GM21367 (cell line): ENCODE results near the gene DIS3L2.
"Not testable (repeated sequence)": the region's sequence is repeated elsewhere in the genome, so short reads cannot be mapped to it uniquely, and the experiment has no call there.

Experiments used
- ATAC-seq: cut with Tn5 transposase; IDR thresholded peaks from one replicate; pipeline ENCODE4 v1.9.1; 2021; ENCODE audit not compliant: unreplicated experiment

DIS3L2 gene

DNA sequence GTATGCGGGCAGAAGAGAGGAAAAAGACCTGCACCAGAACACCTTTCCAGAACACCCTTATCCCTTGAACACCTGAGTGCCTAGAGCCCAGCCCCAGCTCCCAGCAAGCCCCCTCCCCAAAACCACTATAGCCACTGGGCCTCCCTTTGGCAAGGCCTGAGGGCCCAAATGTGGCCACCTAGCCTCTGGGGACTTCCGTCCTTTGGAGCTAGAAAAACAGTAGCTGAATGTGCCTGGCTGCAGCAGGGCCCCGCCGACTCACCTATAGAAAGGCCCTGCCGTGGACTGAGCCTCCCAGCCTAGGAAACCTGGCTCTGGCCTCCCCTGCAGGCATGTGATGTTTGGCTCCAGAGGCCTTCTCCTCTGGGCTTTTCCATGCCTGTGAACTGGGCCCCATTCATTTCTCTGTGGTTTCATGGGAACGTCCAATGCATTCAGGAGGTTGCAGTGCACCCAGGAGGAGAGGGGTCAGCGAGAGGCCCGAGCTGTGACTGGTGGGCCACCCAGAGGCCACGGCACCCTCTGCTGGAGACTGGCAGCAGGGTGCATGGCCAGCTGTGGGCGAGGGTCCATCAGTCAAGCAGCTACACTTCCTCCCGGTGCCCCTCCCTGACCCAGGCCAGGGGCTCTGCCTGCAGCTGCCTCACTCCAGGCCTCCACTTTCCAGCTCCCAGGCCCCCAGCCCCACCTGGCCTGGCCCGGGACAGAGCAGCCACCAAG, 401.7 kb downstream of the DIS3L2 start:
- ATAC-seq, result not testable (repeated sequence)

DNA sequence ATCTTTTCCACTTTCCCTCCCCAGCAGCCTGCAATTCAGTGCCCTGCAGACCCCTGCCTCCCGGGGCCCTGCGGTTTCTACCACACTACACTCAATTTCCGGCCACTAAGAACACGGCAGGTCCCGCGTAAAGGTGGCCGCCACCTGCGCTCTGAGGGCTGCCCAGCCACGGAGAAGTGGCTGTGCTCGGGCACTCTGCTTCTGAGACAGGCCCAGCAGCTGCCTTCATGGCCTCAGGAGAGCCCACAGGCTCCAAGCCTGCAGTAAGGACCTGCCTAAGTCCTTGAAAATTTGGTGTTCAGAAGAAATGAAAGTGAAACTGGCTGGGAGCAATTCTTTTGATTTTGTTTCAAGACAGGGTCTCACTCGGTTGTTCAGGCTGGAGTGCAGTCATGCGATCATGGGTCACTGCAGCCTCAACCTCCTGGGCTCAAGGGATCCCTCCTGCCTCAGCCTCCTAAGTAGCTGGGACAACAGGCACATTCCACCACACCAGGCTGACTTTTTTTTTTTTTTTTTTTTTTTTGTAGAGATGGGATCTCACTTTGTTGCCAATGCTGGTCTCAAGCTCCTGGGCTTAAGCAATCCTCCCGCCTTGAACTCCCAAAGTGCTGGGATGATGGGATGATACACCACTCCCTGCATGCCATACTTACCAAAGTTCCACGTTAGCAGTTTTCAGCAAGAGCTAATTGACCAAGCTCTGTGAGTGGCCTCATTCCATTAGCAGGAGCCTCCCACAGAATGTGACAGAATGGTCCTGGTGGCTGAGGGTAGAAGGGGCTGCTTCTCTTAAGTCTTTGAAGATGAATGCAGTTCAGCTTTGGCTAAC, 402.5 kb downstream of the DIS3L2 start:
- no peak for ATAC-seq

DNA sequence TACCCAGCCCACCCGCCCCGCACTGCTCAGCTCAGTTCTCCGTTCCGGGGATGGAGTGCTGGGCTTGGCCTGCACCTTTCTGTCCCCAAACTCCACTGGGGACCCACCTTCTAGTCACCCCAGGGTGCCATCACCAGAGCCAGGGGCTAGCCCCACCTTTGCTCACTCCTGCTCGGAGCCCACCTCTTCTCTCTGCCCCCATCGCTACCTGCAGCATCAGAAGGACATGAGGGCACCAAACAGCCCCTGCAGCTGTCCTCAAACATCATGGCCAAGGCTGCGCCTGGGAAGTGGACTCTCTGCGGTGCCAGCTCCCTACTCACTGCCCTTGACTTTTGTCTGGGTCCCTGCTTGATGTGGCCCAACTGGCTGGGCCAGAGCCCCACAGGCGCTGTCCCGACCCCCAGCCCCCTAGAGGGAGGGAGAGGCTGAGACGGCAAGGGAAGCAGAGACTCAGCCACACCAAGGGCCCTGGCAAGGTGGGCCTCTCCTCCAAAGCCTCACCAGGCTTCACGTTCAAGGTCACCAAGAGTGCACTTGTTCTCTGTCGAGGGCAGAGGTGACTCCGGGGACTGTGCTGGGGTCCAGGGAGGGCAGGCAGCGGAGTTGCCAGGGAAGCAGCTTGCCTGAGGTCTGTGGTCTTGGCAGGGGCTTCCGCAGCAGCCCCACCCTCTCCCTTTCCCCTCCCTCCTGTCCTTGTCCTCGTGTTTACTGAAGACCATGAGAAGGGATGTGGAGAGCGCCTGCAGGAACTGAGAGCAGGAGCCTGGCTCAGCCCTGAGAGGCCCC, 403.5 kb downstream of the DIS3L2 start:
- not testable (repeated sequence) for ATAC-seq

DNA sequence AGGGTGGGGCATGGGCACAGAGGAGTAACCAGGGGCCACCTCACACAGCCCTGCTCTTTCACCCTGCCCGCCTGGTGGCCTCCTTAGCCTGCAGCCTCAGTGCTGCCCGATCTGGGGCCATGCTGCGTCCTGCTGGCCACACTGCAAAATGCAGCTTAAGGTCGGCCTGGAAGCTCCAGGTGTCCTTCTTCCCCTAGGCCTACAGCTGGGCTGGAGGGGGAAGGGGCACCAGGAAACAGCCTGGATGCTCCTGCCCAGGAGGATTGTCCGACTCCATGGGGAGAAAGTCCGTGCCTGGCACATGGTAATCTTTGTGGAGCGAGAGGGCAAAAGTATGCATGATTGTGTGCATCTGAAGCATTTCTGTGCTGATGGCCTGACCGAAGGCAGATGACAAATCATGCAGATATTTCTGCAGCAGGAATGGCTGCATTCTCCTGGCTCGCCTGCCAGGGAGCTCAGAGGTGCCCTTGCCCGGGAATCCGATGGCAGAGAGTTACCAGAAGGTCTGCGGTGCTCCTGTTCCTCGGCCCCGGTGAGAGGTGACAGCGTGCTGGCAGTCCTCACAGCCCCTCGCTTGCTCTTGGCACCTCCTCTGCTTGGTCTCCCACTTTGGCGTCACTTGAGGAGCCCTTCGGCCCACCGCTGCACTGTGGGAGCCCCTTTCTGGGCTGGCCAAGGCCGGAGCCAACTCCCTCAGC, 404.3 kb downstream of the DIS3L2 start:
- no peak for ATAC-seq

DNA sequence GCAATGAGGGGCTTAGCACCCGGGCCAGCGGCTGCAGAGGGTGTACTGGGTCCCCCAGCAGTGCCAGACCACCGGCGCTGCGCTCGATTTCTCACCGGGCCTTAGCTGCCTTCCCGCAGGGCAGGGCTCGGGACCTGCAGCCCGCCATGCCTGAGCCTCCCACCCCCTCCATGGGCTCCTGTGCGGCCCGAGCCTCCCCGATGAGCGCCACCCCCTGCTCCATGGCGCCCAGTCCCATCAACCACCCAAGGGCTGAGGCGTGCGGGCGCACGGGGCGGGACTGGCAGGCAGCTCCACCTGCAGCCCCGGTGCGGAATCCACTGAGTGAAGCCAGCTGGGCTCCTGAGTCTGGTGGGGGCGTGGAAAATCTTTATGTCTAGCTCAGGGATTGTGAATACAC, 404.9 kb downstream of the DIS3L2 start:
- ATAC-seq, result not testable (repeated sequence)

DNA sequence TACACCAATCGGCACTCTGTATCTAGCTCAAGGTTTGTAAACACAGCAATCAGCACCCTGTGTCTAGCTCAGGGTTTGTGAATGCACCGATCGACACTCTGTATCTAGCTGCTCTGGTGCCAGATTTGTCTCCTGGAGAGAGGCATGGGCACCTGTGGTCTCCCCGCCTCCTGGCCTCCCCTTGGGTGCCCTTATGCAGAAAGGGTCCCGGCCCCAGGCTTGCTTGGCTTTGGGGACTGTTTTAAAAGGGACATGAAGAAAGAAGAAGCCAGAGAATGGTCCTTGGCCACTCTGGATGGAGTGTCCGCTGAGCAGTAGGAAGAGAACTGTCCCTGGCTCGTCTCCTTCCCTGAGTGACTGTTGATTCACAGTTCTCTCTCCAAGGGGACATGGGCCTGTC, 405.5 kb downstream of the DIS3L2 start:
- no peak for ATAC-seq

DNA sequence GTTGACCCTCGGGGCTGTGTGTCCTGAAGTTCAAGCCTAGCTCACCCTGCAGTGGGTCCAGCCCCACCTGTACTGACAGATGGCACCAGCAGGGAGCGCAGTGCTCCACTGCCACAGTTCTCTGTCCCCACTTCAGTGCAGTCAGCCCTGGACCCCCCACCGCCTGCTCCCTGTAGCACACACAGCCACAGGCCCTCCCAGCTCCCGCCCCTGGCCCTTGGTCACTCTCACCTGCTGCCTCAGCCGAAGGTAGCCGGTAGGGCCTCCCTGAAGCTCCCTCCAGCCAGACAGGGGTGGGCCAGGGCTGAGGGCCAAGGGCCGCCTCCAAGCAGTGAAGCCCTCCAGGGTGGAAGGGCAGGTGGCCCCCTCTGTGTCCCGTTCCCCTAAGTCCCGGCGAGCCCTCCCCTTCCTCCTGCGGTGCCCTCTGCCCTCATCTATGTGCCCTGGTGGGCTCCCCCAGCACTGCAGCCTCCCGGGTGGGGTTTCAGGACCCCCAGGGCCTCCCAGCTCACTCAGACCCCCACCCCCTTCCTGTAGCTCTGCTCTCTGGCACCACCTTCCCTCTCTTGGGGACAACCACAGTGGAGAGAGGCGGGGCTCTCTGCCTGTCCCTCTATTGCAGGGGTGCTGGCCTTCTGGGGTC, 406.2 kb downstream of the DIS3L2 start:
- no peak for ATAC-seq

DNA sequence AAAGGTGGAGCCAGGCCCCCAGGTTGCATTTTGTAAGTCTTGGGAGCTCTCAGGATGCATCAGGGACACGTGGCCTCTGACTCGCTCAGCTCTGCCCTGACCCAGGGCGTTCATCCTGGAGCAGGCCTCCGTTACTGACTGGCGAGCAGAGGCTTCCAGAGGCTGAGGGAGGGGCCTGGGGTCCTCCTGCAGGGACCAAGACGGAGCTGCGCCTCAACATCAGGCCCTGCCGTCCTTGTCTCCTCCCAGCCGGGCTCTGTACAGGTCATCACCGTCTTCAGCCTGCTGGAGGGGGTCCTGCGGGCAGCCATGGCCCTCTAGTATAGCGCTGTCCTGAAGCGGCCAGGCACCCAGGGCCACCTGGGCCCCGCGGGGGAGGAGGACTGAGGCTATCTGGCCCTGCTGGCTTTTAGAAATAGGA, 406.8 kb downstream of the DIS3L2 start:
- no peak for ATAC-seq

DNA sequence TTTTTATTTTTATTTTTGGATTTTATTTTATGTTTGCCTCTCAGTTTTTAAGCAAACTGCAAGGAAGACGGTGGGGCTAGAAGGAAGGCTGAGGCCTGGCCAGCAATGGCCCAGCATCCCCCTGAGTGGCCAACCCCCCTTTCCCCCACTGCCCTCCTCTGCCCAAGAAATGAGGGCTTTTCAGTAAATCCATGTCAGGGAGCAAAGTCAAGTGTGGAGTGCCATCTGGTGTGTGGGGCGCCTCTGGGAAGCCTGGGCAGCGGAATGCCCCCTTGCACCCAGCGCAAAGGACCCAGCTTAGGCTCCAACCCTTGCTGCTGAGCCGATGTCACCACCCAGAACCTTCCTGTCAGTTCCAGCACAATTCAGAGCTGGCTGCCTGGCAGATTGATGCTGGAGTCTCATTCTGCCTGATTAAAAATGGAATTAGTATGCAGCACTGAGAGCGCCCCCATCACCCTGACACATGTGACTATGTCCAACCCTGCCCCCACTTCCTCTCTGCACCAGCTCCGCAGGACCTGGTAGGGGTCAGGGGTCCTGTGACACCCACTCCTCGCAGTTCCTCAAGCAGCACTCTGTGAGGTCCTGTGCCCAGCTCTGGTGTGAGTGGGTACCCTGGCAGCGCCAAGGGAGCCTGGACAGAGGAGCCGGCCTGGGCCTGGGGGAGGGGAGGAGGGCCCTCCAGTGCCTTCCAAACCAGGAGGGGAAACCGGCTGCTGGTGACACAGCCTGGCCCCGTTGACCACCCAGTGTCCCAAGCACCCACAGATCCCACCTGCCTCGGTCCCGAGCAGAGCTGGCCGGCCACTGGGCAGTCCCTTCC, 407.8 kb downstream of the DIS3L2 start:
- no peak for ATAC-seq

DNA sequence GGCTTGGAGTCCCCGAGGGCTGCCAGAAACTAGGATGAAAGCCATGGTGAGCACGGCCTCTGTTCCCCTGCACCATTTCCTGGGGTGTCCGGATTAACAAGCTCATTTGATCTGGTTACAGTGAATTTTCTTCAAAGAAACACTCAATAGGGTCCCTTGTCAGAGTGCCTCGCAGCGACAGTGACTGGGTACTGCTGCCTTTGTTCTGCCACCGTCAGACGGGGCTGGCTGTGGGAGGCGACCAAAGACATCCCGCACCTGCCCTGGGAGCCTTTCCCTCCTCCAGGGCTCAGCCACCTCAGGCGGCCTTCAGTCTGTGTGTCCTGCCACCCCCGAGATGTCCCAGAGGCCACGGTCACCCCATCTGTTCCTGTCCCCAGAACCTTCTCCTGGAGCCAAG, 408.5 kb downstream of the DIS3L2 start:
- not testable (repeated sequence) for ATAC-seq

DNA sequence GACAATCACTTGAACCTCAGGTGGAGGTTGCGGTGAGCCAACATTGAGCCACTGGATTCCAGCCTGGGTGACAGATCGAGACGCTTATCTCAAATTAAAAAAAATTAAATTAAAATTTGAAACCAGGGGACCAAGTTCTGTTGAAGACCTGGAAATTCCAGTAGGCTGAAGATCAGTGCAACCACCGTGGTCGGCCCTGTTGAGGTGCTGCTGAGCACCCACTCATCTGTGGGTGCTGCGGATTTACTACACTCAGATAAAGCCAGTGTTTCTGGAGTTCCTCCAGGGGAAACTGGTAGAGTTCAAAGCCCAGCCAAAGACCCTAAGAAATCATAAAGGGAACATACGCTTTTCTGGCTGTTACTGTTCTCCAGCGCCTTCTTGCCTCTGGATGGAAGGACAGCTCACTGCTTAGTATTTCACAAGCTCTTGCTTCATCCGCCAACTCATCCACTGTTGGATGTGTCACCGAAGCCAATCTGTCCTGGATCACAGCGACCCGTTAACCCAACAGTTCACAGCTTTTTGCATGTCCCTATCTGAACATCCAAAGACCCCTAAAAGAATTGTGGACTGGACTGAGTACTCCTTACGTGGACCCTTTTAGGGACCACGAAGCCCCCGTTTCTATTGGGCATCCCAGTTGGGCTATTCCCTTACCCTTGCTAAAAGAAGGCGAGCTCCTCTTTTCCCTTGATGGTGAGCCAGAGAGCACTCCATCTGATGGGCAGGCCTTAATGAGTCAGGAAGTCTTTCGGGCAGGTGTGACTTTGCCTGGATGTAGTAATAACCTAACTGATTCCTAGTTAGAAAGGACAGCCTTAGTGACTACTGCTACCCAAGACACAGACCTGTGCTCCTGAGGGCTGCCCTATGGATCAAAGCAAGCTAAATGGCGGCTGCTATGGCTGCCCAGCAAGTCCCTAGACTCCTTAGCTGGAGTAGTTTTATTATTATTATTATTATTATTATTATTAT, 411.0 kb downstream of the DIS3L2 start:
- ATAC-seq, result no peak

DNA sequence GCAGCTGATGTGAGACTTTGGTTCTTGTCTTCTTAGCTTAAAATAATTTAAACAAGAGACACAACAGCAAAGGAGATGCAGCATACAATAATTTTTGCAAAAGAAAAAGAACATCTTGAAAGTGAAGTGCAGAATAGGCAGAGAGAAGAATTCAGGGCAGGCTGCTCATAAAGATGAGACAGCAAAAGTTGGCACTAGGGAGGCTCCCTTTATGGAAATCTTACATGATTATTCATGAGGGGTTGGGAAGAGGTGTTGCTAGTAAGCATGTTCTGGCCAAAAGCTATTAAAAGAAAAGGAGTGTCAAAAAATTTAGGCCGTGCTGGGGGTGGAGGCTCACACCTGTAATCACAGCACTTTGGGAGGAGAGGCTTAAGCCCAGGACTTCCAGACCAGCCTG, 412.8 kb downstream of the DIS3L2 start:
- no peak for ATAC-seq

DNA sequence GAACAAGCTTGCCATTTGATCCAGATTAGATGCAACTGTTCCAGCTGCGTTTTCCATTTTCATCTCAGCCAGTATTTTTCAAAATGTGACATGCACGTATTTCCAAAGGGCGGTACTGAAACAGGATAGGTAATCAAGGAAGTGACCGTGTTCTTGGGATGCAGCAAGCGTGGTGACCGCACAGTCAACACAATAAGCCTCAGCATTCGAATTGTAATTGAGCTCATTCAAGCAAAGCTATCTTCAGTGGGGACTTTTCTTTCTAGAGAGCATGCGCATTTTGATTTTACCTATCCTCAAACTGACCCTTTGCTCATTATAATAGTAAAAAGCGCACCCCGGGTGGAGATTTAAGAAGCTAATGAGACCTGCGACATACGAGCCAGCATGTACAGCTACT, 413.7 kb downstream of the DIS3L2 start:
- no peak for ATAC-seq

DNA sequence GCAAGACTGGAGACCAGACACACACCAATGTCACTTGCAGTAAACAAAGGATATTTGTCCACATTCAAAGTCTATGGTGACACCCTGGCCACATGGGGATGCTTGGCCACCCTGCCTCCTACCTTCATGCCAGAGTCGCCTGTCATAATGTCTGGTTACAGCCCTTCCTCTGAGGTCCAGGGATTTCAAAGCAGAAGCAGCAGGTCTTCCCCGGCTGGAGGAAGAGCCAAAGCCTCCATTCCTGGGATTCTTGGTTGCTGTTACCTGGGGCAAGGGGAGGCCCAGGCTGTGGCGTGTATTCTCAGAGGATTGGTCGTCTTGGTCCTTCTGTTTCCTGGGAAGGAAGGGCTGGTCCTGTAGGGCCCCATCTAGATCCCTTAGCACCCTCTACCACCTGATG, 414.7 kb downstream of the DIS3L2 start:
- no peak for ATAC-seq

DNA sequence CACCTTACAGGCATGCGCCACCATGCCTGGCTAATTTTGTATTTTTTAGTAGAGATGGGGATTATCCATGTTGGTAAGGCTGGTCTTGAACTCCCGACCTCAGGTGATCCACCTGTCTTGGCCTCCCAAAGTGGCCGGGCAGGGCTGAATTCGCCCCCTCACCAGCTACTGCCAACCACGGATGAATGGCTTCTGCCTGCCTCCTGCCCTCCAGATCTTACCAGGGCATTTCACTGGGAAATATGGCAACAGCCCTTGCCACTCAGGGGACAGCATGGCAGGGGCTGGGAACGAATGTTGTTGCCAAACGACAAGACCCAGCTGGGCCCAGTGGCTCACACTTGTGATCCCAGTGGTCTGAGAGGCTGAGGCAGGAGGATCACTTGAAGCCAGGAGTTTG, 415.2 kb downstream of the DIS3L2 start:
- no peak for ATAC-seq

DNA sequence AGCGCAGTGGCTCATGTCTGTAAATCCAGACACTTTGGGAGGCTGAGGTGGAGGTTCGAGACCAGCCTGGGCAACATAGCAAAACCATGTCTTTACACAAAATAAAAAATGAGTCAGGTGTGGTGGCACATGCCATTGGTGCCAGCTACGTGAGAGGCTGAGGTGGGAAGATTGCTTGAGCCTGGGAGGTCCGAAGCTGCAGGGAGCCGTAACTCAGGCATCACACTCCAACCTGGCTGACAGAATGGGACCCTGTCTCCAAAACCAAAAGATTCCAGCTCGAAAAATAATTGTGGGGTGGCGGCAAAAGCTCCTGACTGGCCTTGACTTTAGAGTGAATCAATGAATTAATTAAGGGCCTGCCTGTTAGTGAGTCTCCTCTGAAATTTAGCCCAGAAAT, 415.8 kb downstream of the DIS3L2 start:
- ATAC-seq, result no peak

DNA sequence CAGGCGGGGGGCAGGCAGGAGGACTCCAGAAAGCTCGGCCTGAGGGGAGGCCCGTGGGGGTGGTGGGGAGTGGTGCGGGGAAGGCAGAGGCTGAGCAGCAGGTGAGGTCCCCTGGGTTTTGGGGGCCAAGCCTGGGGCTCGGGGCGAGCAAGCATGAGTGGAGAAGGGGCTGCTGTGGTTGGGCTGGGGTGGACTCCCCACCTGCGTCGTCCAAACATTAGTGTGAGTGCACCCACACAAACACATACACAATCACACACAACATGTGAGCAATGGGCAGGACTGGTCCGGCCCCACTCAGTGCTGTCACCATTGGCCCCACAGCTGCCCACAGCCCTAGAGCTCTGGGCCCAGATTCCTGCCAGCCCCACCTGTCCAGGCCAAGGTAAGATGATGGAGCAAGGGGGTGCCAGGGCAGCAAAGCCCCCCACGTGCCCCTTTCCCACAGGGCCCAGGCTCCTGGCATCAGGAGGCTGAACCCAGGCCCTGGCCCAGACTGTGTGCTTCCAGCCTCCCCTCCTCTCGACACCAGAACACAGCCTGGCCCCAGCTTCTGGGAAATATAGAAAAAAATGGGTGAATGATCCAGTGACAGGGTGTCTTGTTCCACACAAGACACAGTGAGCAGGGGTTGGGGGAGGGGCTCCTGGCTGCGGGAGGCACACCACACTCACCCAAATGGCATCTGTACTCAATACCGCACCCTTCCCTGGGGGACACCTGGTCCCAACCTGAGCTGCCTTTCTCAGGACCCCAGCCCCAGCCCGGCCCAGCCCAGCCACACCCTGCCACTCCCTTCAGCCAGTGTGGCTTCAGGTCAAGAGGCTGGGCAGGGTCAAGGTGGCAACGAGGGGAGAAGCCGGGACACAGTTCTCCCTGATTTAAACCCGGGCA, 416.6 kb downstream of the DIS3L2 start:
- no peak for ATAC-seq
